GM12878 (cell line): Measurements from ENCODE around the gene GRAMD1B. TPM values are rescaled to one million over a fixed set of nuclear protein-coding genes. Genes with fewer than 3 reads are reported as not detected.

Experiments used
- ATAC-seq: fragments of 200-7000 bp; cut with Tn5 transposase; 3 replicates; pipeline ENCODE4 v1.9.1; 2020; ENCODE audit warnings: mild to moderate bottlenecking, moderate library complexity
- BruUV-seq: library from RNA; stranded (reverse); fragments of 400-500 nt; replicated peaks from 2 replicates; lab custom pipeline; 2021; lab: Mats Ljungman, UMichigan
- CTCF ChIA-PET: fragments of 300-600 bp; sonication (Branson Sonifier 250); formaldehyde crosslinking; extraction: SDS; loops from one replicate; lab custom pipeline; 2021; ENCODE audit warnings: inconsistent platforms; lab: Yijun Ruan, JAX
- POLR2A ChIA-PET: fragments of 350-600 bp; formaldehyde crosslinking; extraction: SDS; loops from one replicate; lab custom pipeline; 2021; ENCODE audit warnings: inconsistent platforms; lab: Charles Lee
- RAD21 ChIA-PET: fragments of 300-600 bp; sonication (Branson Sonifier 250); formaldehyde crosslinking; loops from one replicate; lab custom pipeline; 2023; ENCODE audit warnings: antibody characterized with exemption; ENCODE audit not compliant: unreplicated experiment; lab: Charles Lee
- SMC1A ChIA-PET: fragments of 300-600 bp; sonication (Branson Sonifier 250); formaldehyde crosslinking; loops from one replicate; lab custom pipeline; 2023; ENCODE audit not compliant: unreplicated experiment, uncharacterized antibody; lab: Charles Lee
- DNase-seq: peaks from one replicate; pipeline ENCODE4 v3.0.0-alpha.2; 2011; ENCODE audit warnings: low read depth, low spot score
- FAIRE-seq: peaks from 3 replicates; lab custom pipeline; 2011; peaks lifted over from hg19 to GRCh38; lab: Jason Lieb, UNC
- H2AFZ ChIP-seq: 2 replicates; pipeline ENCODE4 v1.6.0; 2011; ENCODE audit warnings: low read depth, low read length, control low read depth; ENCODE audit not compliant: control insufficient read depth
- H3K27ac ChIP-seq: 2 replicates; pipeline ENCODE4 v1.5.1; 2011; ENCODE audit warnings: control low read depth; ENCODE audit not compliant: control insufficient read depth, insufficient read depth
- H3K27me3 ChIP-seq, 2 experiments: replicated peaks in 1 of 2; 2 replicates each; pipeline versions ENCODE4 v1.6.0 to v1.6.1; 2011; ENCODE audit warnings: low read length in 1 of 2; ENCODE audit not compliant: control insufficient read depth in 2 of 2, insufficient read depth in 2 of 2
- H3K36me3 ChIP-seq, 2 experiments: 2 replicates each; pipeline ENCODE4 v1.5.1; 2011; ENCODE audit warnings: low read length in 1 of 2; ENCODE audit not compliant: control insufficient read depth in 2 of 2, insufficient read depth in 2 of 2
- H3K4me1 ChIP-seq: 2 replicates; pipeline ENCODE4 v1.6.1; 2011; ENCODE audit warnings: mild to moderate bottlenecking, low read length, moderate library complexity, mixed read lengths; ENCODE audit not compliant: control insufficient read depth, insufficient read depth
- H3K4me2 ChIP-seq: 2 replicates; pipeline ENCODE4 v1.6.0; 2011; ENCODE audit warnings: control low read depth; ENCODE audit not compliant: control insufficient read depth, insufficient read depth
- H3K4me3 ChIP-seq: fragments of 200-600 bp; sonication (generic); 2 replicates; pipeline ENCODE4 v1.5.1; 2016
- H3K79me2 ChIP-seq: 2 replicates; pipeline ENCODE4 v1.6.0; 2011; ENCODE audit warnings: low read length; ENCODE audit not compliant: control insufficient read depth, insufficient read depth
- H3K9ac ChIP-seq: 2 replicates; pipeline ENCODE4 v1.8.0; 2011; ENCODE audit warnings: low read length, control low read depth, mixed read lengths; ENCODE audit not compliant: control insufficient read depth, insufficient read depth
- H3K9me3 ChIP-seq: replicated peaks from 3 replicates; pipeline ENCODE4 v1.5.1; 2011; ENCODE audit warnings: mild to moderate bottlenecking, low read length; ENCODE audit not compliant: control insufficient read depth, insufficient read depth
- H4K20me1 ChIP-seq: 2 replicates; pipeline ENCODE4 v1.6.0; 2011; ENCODE audit not compliant: control insufficient read depth, insufficient read depth
- ATF2 ChIP-seq: IDR thresholded peaks from 2 replicates; pipeline ENCODE4 v1.6.1; 2012; ENCODE audit warnings: low read length, inconsistent platforms
- EED ChIP-seq: sonication (generic); IDR thresholded peaks from 2 replicates; pipeline ENCODE4 v1.6.1; 2016; ENCODE audit warnings: antibody characterized with exemption, low read depth
- EP300 ChIP-seq, 2 experiments: fragments of 150-350 bp in 1 of 2; IDR thresholded peaks; 2 replicates each; pipeline ENCODE4 v1.6.1; 2011 to 2012; ENCODE audit warnings: low read depth in 2 of 2, low read length in 2 of 2, borderline replicate concordance in 1 of 2, improper control_type of control experiment in 1 of 2, inconsistent platforms in 1 of 2; ENCODE audit not compliant: control insufficient read depth in 1 of 2
- ESRRA ChIP-seq: IDR thresholded peaks from 2 replicates; pipeline ENCODE4 v1.6.1; 2012; ENCODE audit warnings: mild to moderate bottlenecking, low read length, improper control_type of control experiment
- MEF2A ChIP-seq: IDR thresholded peaks from 2 replicates; pipeline ENCODE4 v1.6.1; 2011; ENCODE audit warnings: low read depth, mild to moderate bottlenecking, low read length, moderate library complexity; ENCODE audit not compliant: insufficient read depth
- MTA3 ChIP-seq: IDR thresholded peaks from 2 replicates; pipeline ENCODE4 v1.6.1; 2012; ENCODE audit warnings: low read length, inconsistent platforms, borderline replicate concordance
- MXI1 ChIP-seq: fragments of 150-350 bp; IDR thresholded peaks from 2 replicates; pipeline ENCODE4 v1.6.1; 2011; ENCODE audit warnings: low read depth, mild to moderate bottlenecking, inconsistent platforms, low read length, improper control_type of control experiment
- NR2C2 ChIP-seq: IDR thresholded peaks from 2 replicates; pipeline ENCODE4 v1.6.1; 2011; ENCODE audit warnings: borderline replicate concordance, low read depth; ENCODE audit not compliant: control insufficient read depth, insufficient read length
- SMAD1 ChIP-seq: fragments of 450-650 bp; IDR thresholded peaks from 2 replicates; pipeline ENCODE4 v1.6.1; 2018; ENCODE audit warnings: mild to moderate bottlenecking, low read depth; ENCODE audit not compliant: partially characterized antibody
- SMC3 ChIP-seq: IDR thresholded peaks from 2 replicates; pipeline ENCODE4 v1.6.1; 2011; ENCODE audit warnings: low read length, improper control_type of control experiment, borderline replicate concordance
- STAT1 ChIP-seq: fragments of 450-650 bp; conservative IDR thresholded peaks from 2 replicates; pipeline ENCODE4 v1.6.1; 2014; ENCODE audit warnings: antibody characterized with exemption, mild to moderate bottlenecking
- TAF1 ChIP-seq: IDR thresholded peaks from 2 replicates; pipeline ENCODE4 v1.6.1; 2011; ENCODE audit warnings: mild to moderate bottlenecking, low read depth, low read length, borderline replicate concordance
- USF2 ChIP-seq: IDR thresholded peaks from 2 replicates; pipeline ENCODE4 v1.6.1; 2011; ENCODE audit warnings: low read depth, low read length, improper control_type of control experiment, borderline replicate concordance
- ZBTB40 ChIP-seq: fragments of 450-650 bp; IDR thresholded peaks from 2 replicates; pipeline ENCODE4 v1.6.1; 2016; ENCODE audit warnings: mild to moderate bottlenecking, moderate library complexity, borderline replicate concordance
- ZNF24 ChIP-seq: fragments of 450-650 bp; IDR thresholded peaks from 2 replicates; pipeline ENCODE4 v1.6.1; 2017; ENCODE audit warnings: antibody characterized with exemption, mild to moderate bottlenecking
- ZNF274 ChIP-seq: IDR thresholded peaks from one replicate; pipeline ENCODE4 v1.8.0; 2011; ENCODE audit not compliant: insufficient read length, insufficient read depth
- WGBS: methylation state at CpG from one replicate; pipeline ENCODE4 v1.1.6; 2016; ENCODE audit warnings: low lambda C conversion rate; ENCODE audit not compliant: insufficient replicate concordance, insufficient coverage; ENCODE audit errors: missing lambda C conversion rate; 5-methylcytosine and 5-hydroxymethylcytosine counted together
- in situ Hi-C: fragments of 300-500 bp; cut with MboI; formaldehyde crosslinking; loops from 9 replicates; pipeline ENCODE4 v1.14.3; 2018; ENCODE audit warnings: mixed read lengths
- intact Hi-C: fragments of 100-400 bp; cut with micrococcal nuclease; formaldehyde crosslinking; loops from one replicate; pipeline ENCODE4 v1.14.2; 2022; ENCODE audit not compliant: unreplicated experiment
- polyA plus RNA-seq, 11 experiments: library from polyadenylated mRNA; depleted of rRNA in 4 of 11; unstranded in 6 of 11; stranded (reverse) in 5 of 11; fragments of >200 nt; fragmentation: Nextera tagmentation in 4 of 11; fragmentation: Illumina TruSeq in 1 of 11; extraction: Ambion mirVana in 4 of 11; extraction: Trizol in 1 of 11; gene quantifications; 1 replicate in 1 of 11; 2 replicates in 10 of 11; pipeline versions ENCODE4 v1.2.1 to v1.2.3, GENCODE V29; 2011 to 2016; ENCODE audit warnings: inconsistent platforms in 2 of 11, missing spikeins in 2 of 11, low read depth in 1 of 11
- total RNA-seq, 4 experiments: library from RNA; depleted of rRNA in 3 of 4; stranded (reverse); fragments of >200 nt in 3 of 4; fragmentation: Illumina TruSeq in 1 of 4; extraction: Trizol in 1 of 4; gene quantifications; 2 replicates each; pipeline versions ENCODE4 v1.2.1 to v1.2.3, GENCODE V29; 2013 to 2021

The GRAMD1B gene
- total and polyA plus RNA-seq, 10 of the 15 experiments (the other 5 are each of a cell fraction or from before 2014, with no cell fraction given): 1.9 to 49.1 (median 26.9) TPM

GRCh38 chr11:123558536-123559315, 128.7 kb downstream of the GRAMD1B start:
- SMC1A ChIA-PET: interaction anchor here (1.9 to 8.0 kb wide), 2 partner anchors 18 to 40 kb away, joined by 9 to 64 read pairs; no protein-coding TSS in a partner anchor
- Histone ChIP-seq H3K79me2 (no peaks in the 10 kb centered on the region; the same call in 1 of the 2 replicates), H3K4me2 (no peak overlapping the region; the same call in none of the 2 replicates), H3K27me3 (no peaks in the 10 kb centered on the region), H3K36me3 (no peaks in the 10 kb centered on the region), H2AFZ (no peak overlapping the region), H4K20me1 (no peaks in the 10 kb centered on the region), H3K4me1 (peaks cover 14% of the 10 kb centered on the region), H3K4me3 (no peak overlapping the region), H3K9ac (no peak overlapping the region), H3K9me3 (no peaks in the 10 kb centered on the region), H3K27ac (no peak overlapping the region)
- intact Hi-C loops (loop anchor here (5.0 kb wide), 1 partner anchor 256 kb away; no protein-coding TSS in a partner anchor), in situ Hi-C loops (no loop called here)
- FAIRE-seq (no peak), ATAC-seq (no peak), DNase-seq (no peak)
- TF ChIP-seq TAF1 (no peak), STAT1 (no peak), ESRRA (no peak), EP300 (IDR thresholded peaks at IDR 0.05; ENCODE audit: borderline replicate concordance in 1 of 2, control insufficient read depth in 1 of 2, low read depth in 2 of 2, low read length in 2 of 2) (no peak), ZBTB40 (no peak), ZNF24 (no peak), ATF2 (no peak), EED (no peak), USF2 (no peak), SMAD1 (no peak), MXI1 (no peak), MTA3 (no peak), NR2C2 (no peak), SMC3 (no peak), ZNF274 (no peak), MEF2A (no peak)
- BruUV-seq: no TSS peak
- CTCF ChIA-PET: interaction anchor here (0.8 to 7.1 kb wide), 7 partner anchors 9 to 47 kb away, joined by 3 to 50 read pairs (median 6); no protein-coding TSS in a partner anchor
- RAD21 ChIA-PET: no interaction called here
- POLR2A ChIA-PET: no interaction called here
- WGBS: 51% methylated on average over 12 of the region's 12 CpGs
